Osteocyte (in vitro differentiated cells): Measurements from ENCODE around the gene EIF3C. TPM values are rescaled to one million over a fixed set of nuclear protein-coding genes. Genes with fewer than 3 reads are reported as not detected.
"Not testable (repeated sequence)": the region's sequence is repeated elsewhere in the genome, so short reads cannot be mapped to it uniquely, and the experiment has no call there.

Experiments used
- DNase-seq: peaks from one replicate; pipeline ENCODE4 v3.0.0; 2021; ENCODE audit warnings: mixed read lengths; ENCODE audit not compliant: unreplicated experiment; ENCODE audit errors: extremely low spot score
- H3K27ac Mint-ChIP-seq: one replicate; pipeline ENCODE4 v1.8.0; 2021; ENCODE audit warnings: mild to moderate bottlenecking, mixed read lengths; ENCODE audit not compliant: unreplicated experiment
- H3K27me3 Mint-ChIP-seq: one replicate; pipeline ENCODE4 v1.8.0; 2021; ENCODE audit warnings: mixed read lengths; ENCODE audit not compliant: unreplicated experiment
- H3K36me3 Mint-ChIP-seq: one replicate; pipeline ENCODE4 v1.8.0; 2021; ENCODE audit warnings: mixed read lengths; ENCODE audit not compliant: unreplicated experiment
- H3K4me1 Mint-ChIP-seq: one replicate; pipeline ENCODE4 v1.8.0; 2021; ENCODE audit warnings: mixed read lengths; ENCODE audit not compliant: unreplicated experiment
- H3K4me3 Mint-ChIP-seq: one replicate; pipeline ENCODE4 v1.8.0; 2021; ENCODE audit warnings: mild to moderate bottlenecking, moderate library complexity, mixed read lengths; ENCODE audit not compliant: unreplicated experiment
- H3K9me3 Mint-ChIP-seq: one replicate; pipeline ENCODE4 v1.8.0; 2021; ENCODE audit warnings: mixed read lengths; ENCODE audit not compliant: unreplicated experiment
- microRNA-seq: library from miRNA; unstranded; fragments of <30 nt; microRNA quantifications from one replicate; pipeline ENCODE4 v1.1.0, GENCODE V29; 2020; ENCODE audit not compliant: unreplicated experiment
- total RNA-seq: library from RNA; stranded (reverse); gene quantifications from 2 replicates; pipeline ENCODE4 v1.2.1, GENCODE V29; 2021
- TF ChIP-seq, protein P1 (sequence below): fragments of 200-600 bp; sonication (generic); IDR thresholded peaks from 2 replicates; pipeline ENCODE4 v1.5.0; 2021; ENCODE audit warnings: antibody characterized with exemption, mild to moderate bottlenecking, moderate library complexity

Gene EIF3C
- total RNA-seq, 1 donor from 2014 or later = 950 TPM

DNA sequence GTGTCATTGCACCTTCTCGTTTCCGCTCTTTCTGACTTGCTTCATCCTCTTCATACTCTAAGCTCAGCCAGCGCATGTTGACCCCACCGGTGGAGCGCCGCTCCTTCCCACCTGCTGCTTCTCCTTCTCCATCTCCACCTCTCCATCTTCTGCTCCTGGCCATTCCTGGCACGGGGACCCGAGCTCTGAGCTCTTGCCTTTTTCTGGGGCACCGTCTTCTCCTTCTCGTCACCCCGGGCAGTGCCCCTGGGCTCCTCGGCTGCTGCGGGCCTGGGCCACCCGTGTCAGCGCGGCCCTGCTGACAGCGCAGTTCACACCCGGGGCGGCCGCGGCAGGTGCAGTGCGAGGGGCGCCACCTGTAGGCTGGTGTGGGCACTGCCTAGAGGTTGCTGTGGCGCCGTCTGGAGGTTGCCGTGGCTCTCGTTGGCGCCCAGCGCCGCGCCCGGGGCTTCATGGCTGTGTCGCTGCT is 38.8 kb downstream of the EIF3C start:
- H3K27me3 Mint-ChIP-seq, H3K36me3 Mint-ChIP-seq, H3K9me3 Mint-ChIP-seq, H3K27ac Mint-ChIP-seq, H3K4me1 Mint-ChIP-seq: not testable (repeated sequence)
- peak; percentile 76 for DNase-seq
- H3K4me3 Mint-ChIP-seq = peak overlapping the region; percentile 32
- TF ChIP-seq, protein P1, sequence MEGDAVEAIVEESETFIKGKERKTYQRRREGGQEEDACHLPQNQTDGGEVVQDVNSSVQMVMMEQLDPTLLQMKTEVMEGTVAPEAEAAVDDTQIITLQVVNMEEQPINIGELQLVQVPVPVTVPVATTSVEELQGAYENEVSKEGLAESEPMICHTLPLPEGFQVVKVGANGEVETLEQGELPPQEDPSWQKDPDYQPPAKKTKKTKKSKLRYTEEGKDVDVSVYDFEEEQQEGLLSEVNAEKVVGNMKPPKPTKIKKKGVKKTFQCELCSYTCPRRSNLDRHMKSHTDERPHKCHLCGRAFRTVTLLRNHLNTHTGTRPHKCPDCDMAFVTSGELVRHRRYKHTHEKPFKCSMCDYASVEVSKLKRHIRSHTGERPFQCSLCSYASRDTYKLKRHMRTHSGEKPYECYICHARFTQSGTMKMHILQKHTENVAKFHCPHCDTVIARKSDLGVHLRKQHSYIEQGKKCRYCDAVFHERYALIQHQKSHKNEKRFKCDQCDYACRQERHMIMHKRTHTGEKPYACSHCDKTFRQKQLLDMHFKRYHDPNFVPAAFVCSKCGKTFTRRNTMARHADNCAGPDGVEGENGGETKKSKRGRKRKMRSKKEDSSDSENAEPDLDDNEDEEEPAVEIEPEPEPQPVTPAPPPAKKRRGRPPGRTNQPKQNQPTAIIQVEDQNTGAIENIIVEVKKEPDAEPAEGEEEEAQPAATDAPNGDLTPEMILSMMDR = peak; percentile 50

DNA sequence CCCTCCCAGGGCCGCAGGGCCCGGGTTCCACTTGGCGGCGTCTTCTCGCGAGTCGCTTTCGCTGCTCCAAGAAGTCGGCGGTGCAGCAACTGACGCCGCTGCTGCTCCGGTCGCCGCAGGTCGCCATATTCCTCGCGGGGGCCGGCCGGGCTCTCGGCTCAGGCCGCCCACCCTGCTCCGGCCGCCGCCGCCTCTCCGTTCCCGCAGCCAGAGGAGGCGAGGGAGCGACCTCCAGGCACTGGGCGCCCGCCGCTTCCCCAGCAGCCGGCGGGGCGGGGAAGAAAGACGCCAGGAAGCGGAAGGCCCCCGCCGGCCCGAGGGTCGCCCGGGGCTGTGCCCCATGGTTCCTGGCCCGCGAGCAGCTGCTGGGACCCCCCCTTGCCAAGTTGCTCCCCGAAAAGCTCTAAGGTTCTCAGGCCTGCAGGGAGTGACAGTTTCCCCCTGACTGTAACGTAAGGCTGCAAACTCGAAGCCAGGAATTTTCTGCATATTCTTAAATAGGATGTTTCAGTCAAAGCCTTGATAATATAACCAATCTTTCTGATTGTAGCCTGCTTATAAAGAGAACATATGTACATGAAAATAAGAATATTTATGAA is 39.3 kb downstream of the EIF3C start:
- H3K9me3 Mint-ChIP-seq, H3K27me3 Mint-ChIP-seq, H3K27ac Mint-ChIP-seq, H3K4me3 Mint-ChIP-seq, DNase-seq, H3K4me1 Mint-ChIP-seq, H3K36me3 Mint-ChIP-seq: not testable (repeated sequence)

- H3K4me1 Mint-ChIP-seq, H3K4me3 Mint-ChIP-seq, H3K27me3 Mint-ChIP-seq, DNase-seq, H3K36me3 Mint-ChIP-seq, H3K9me3 Mint-ChIP-seq, H3K27ac Mint-ChIP-seq: not testable (repeated sequence)
Observed at GRCh38 chr16:28751487-28751886, 40.2 kb downstream of the EIF3C start, which contains the start of gene NPIPB9. NPIPB9 (plus strand) TSS chr16:28751787.

- not testable (repeated sequence) for H3K9me3 Mint-ChIP-seq, H3K36me3 Mint-ChIP-seq, H3K27ac Mint-ChIP-seq, H3K4me3 Mint-ChIP-seq, DNase-seq, H3K27me3 Mint-ChIP-seq, H3K4me1 Mint-ChIP-seq
Observed at GRCh38 chr16:28781697-28782096, 70.4 kb downstream of the EIF3C start.

GRCh38 chr16:28782357-28782756 is 71.1 kb downstream of the EIF3C start:
- H3K9me3 Mint-ChIP-seq, H3K4me1 Mint-ChIP-seq, H3K27ac Mint-ChIP-seq, H3K36me3 Mint-ChIP-seq, H3K4me3 Mint-ChIP-seq, H3K27me3 Mint-ChIP-seq, DNase-seq: not testable (repeated sequence)

Small RNAs within 50 kb of the gene (microRNA-seq; reads per million reads assigned to microRNA genes)
- gene MIR6862-2 = not detected

Other genes starting within 250 kb of the EIF3C start
- 0.78 TPM in 1 of 2 replicates, not detected in the other for gene NPIPB7, start 239.1 kb upstream of the EIF3C start, total RNA-seq
- gene CLN3, start 219.4 kb upstream of the EIF3C start, total RNA-seq = 39.4 and 50.7 TPM in 2 replicates
- gene APOBR, start 216.8 kb upstream of the EIF3C start, total RNA-seq = 0.16 TPM in 1 of 2 replicates, not detected in the other
- not detected in 2 replicates for gene IL27, start 204.6 kb upstream of the EIF3C start, total RNA-seq
- gene NUPR1, start 172.5 kb upstream of the EIF3C start, total RNA-seq = 124 and 138 TPM in 2 replicates
- gene SGF29, start 157.5 kb upstream of the EIF3C start, total RNA-seq = 20.4 and 29.7 TPM in 2 replicates
- 0.51 TPM in 1 of 2 replicates, not detected in the other for gene SULT1A2, start 114.4 kb upstream of the EIF3C start, total RNA-seq
- 10.4 and 11.4 TPM in 2 replicates for gene SULT1A1, start 101.4 kb upstream of the EIF3C start, total RNA-seq
- not detected in 2 replicates for gene NPIPB8, start 73.4 kb upstream of the EIF3C start, total RNA-seq
- gene NPIPB9, start 40.3 kb downstream of the EIF3C start, total RNA-seq = 2.6 and 4.2 TPM in 2 replicates
- 208 and 210 TPM in 2 replicates for gene ATXN2L, start 111.5 kb downstream of the EIF3C start, total RNA-seq
- gene TUFM, start 134.9 kb downstream of the EIF3C start, total RNA-seq = 122 and 132 TPM in 2 replicates
- 57.9 and 60.7 TPM in 2 replicates for gene SH2B1, start 152.4 kb downstream of the EIF3C start, total RNA-seq
- gene ATP2A1, start 167.0 kb downstream of the EIF3C start, total RNA-seq = 0.42 and 0.64 TPM in 2 replicates
- 19.3 and 20.0 TPM in 2 replicates for gene RABEP2, start 213.8 kb downstream of the EIF3C start, total RNA-seq
- gene CD19, start 220.5 kb downstream of the EIF3C start, total RNA-seq = not detected in 2 replicates
- gene NFATC2IP, start 239.5 kb downstream of the EIF3C start, total RNA-seq = 34.9 and 39.5 TPM in 2 replicates